MM.1S (cell line): Measurements from ENCODE around the gene DIP2C.

Source experiments
- DNase-seq: peaks from one replicate; pipeline ENCODE4 v3.0.0-alpha.2; 2015
- H2AFZ ChIP-seq: fragments of 300-600 bp; sonication (generic); 2 replicates; pipeline ENCODE4 v1.6.0; 2016; ENCODE audit warnings: antibody characterized with exemption, low read length
- H3F3A ChIP-seq: fragments of 300-600 bp; sonication (generic); 2 replicates; pipeline ENCODE4 v1.6.1; 2016; ENCODE audit warnings: mild to moderate bottlenecking, antibody characterized with exemption, low read length, moderate library complexity, mixed read lengths; ENCODE audit not compliant: insufficient read depth
- H3K27ac ChIP-seq: fragments of 300-600 bp; sonication (generic); 2 replicates; pipeline ENCODE4 v1.5.1; 2016; ENCODE audit warnings: mild to moderate bottlenecking, low read length
- H3K27me3 ChIP-seq: fragments of 300-600 bp; sonication (generic); replicated peaks from 2 replicates; pipeline ENCODE4 v1.6.0; 2016; ENCODE audit warnings: low read length; ENCODE audit not compliant: insufficient read depth
- H3K36me3 ChIP-seq: fragments of 300-600 bp; sonication (generic); replicated peaks from 2 replicates; pipeline ENCODE4 v1.6.1; 2016; ENCODE audit warnings: mild to moderate bottlenecking, low read length, mixed read lengths; ENCODE audit not compliant: insufficient read depth
- H3K4me1 ChIP-seq: fragments of 300-600 bp; sonication (generic); 2 replicates; pipeline ENCODE4 v1.6.1; 2016; ENCODE audit warnings: low read length, mixed read lengths
- H3K4me2 ChIP-seq: fragments of 300-600 bp; sonication (generic); 2 replicates; pipeline ENCODE4 v1.6.0; 2016; ENCODE audit warnings: low read depth, low read length
- H3K4me3 ChIP-seq: fragments of 300-600 bp; sonication (generic); 2 replicates; pipeline ENCODE4 v1.5.1; 2016; ENCODE audit warnings: low read length, mixed read lengths
- H3K79me2 ChIP-seq: fragments of 300-600 bp; sonication (generic); 2 replicates; pipeline ENCODE4 v1.6.1; 2016; ENCODE audit warnings: mixed run types, low read length, mixed read lengths
- H3K9ac ChIP-seq: fragments of 300-600 bp; sonication (generic); 2 replicates; pipeline ENCODE4 v1.6.1; 2016; ENCODE audit warnings: low read length, mixed read lengths
- H3K9me2 ChIP-seq: fragments of 300-600 bp; sonication (generic); replicated peaks from 2 replicates; pipeline ENCODE4 v1.6.1; 2016; ENCODE audit warnings: mild to moderate bottlenecking, low read length, mixed read lengths; ENCODE audit not compliant: insufficient read depth
- H3K9me3 ChIP-seq: fragments of 300-600 bp; sonication (generic); replicated peaks from 2 replicates; pipeline ENCODE4 v1.6.1; 2016; ENCODE audit warnings: mild to moderate bottlenecking, low read length, mixed read lengths; ENCODE audit not compliant: insufficient read depth
- H4K20me1 ChIP-seq: fragments of 300-600 bp; sonication (generic); 2 replicates; pipeline ENCODE4 v1.6.1; 2016; ENCODE audit warnings: mild to moderate bottlenecking, low read length, moderate library complexity, mixed read lengths; ENCODE audit not compliant: insufficient read depth
- EZH2 ChIP-seq: fragments of 300-600 bp; sonication (generic); optimal IDR thresholded peaks from 2 replicates; pipeline ENCODE3; 2017; ENCODE audit warnings: low read depth, mild to moderate bottlenecking, antibody characterized with exemption, low read length, mixed read lengths
- EZH2phosphoT487 ChIP-seq: fragments of 300-600 bp; sonication (generic); IDR thresholded peaks from 2 replicates; pipeline ENCODE4 v1.6.1; 2018; ENCODE audit warnings: antibody characterized with exemption, low read length
- TF ChIP-seq, protein P1 (sequence below): fragments of 300-600 bp; sonication (generic); IDR thresholded peaks from 2 replicates; pipeline ENCODE4 v1.5.1; 2016; ENCODE audit warnings: antibody characterized with exemption, low read length, mixed read lengths

The DIP2C gene

DNA sequence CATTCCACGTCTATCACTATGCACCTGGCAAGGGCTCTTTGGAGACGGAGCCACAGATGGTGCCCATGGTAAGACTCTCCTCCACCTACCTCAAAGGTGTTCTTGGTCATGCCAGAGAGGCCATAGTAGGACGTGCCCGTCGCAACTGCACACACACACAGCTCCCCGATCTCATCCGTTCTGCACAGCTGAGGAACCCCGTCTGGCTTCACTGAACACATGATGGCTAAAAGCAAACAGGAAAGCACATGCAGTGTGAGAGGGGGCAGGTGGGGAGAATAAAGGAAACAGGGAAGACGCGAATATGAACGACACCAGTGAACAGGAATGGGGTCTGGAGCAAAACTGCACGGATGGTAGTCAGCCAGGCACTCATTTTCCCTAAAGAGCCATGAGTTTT, 323.3 kb downstream of the DIP2C start:
- H2AFZ ChIP-seq: no peak overlapping the region
- no peaks in the 10 kb centered on the region for H3K9me3 ChIP-seq
- H4K20me1 ChIP-seq: no peaks in the 10 kb centered on the region
- no peaks in the 10 kb centered on the region for H3K9me2 ChIP-seq
- H3K79me2 ChIP-seq: no peaks in the 10 kb centered on the region
- H3F3A ChIP-seq: no peaks in the 10 kb centered on the region
- H3K4me2 ChIP-seq: no peak overlapping the region
- DNase-seq: no peak
- H3K27me3 ChIP-seq: no peaks in the 10 kb centered on the region
- no peak overlapping the region for H3K27ac ChIP-seq
- no peak for TF ChIP-seq EZH2phosphoT487
- H3K4me3 ChIP-seq: no peak overlapping the region
- no peaks in the 10 kb centered on the region for H3K36me3 ChIP-seq
- H3K9ac ChIP-seq: no peak overlapping the region
- no peaks in the 10 kb centered on the region for H3K4me1 ChIP-seq

- Histone ChIP-seq H3K4me2 (no peak overlapping the region), H3K36me3 (no peaks in the 10 kb centered on the region), H2AFZ (no peak overlapping the region), H3F3A (no peaks in the 10 kb centered on the region), H3K9ac (no peak overlapping the region), H3K27ac (no peak overlapping the region), H3K27me3 (no peaks in the 10 kb centered on the region), H3K4me3 (no peak overlapping the region), H3K4me1 (no peaks in the 10 kb centered on the region), H3K79me2 (no peaks in the 10 kb centered on the region), H3K9me2 (no peaks in the 10 kb centered on the region), H4K20me1 (no peaks in the 10 kb centered on the region), H3K9me3 (no peaks in the 10 kb centered on the region)
- DNase-seq: no peak
- no peak for TF ChIP-seq EZH2phosphoT487
- no peak for TF ChIP-seq EZH2
- TF ChIP-seq, protein P1, sequence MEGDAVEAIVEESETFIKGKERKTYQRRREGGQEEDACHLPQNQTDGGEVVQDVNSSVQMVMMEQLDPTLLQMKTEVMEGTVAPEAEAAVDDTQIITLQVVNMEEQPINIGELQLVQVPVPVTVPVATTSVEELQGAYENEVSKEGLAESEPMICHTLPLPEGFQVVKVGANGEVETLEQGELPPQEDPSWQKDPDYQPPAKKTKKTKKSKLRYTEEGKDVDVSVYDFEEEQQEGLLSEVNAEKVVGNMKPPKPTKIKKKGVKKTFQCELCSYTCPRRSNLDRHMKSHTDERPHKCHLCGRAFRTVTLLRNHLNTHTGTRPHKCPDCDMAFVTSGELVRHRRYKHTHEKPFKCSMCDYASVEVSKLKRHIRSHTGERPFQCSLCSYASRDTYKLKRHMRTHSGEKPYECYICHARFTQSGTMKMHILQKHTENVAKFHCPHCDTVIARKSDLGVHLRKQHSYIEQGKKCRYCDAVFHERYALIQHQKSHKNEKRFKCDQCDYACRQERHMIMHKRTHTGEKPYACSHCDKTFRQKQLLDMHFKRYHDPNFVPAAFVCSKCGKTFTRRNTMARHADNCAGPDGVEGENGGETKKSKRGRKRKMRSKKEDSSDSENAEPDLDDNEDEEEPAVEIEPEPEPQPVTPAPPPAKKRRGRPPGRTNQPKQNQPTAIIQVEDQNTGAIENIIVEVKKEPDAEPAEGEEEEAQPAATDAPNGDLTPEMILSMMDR: no peak
Observed at GRCh38 chr10:364267-364775, 325.1 kb downstream of the DIP2C start.

DNA sequence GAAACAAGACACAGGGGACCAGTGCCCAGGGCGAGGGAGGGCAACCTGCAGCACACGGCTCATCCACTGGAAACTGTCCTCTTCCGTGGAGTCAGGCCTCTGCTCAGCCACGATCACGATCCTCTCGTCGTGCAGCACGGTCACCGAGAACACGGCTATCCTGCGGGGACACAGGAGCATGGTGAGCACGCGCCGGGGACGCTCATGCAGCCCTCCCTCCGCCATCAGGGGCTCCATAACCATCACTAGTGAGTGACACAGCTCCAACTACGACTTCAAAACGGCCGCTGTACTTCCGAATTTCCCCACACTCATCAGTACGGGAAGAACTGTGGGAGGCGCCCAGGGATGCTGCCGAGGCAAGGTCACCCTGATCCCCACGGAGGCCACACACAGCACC, 326.3 kb downstream of the DIP2C start:
- Histone ChIP-seq H3K4me1 (no peaks in the 10 kb centered on the region), H3K9me2 (no peaks in the 10 kb centered on the region), H3K27ac (no peak overlapping the region), H3K4me2 (no peak overlapping the region), H3F3A (no peaks in the 10 kb centered on the region), H3K9me3 (no peaks in the 10 kb centered on the region), H4K20me1 (no peaks in the 10 kb centered on the region), H3K4me3 (no peak overlapping the region), H3K36me3 (no peaks in the 10 kb centered on the region), H3K79me2 (no peaks in the 10 kb centered on the region), H3K27me3 (no peaks in the 10 kb centered on the region), H3K9ac (no peak overlapping the region), H2AFZ (no peak overlapping the region)
- no peak for DNase-seq
- no peak for TF ChIP-seq EZH2phosphoT487
- TF ChIP-seq EZH2: no peak

- Histone ChIP-seq H3K79me2 (no peaks in the 10 kb centered on the region), H4K20me1 (no peaks in the 10 kb centered on the region), H3K9ac (no peak overlapping the region), H3K27ac (no peak overlapping the region), H3K4me3 (no peak overlapping the region), H3F3A (no peaks in the 10 kb centered on the region), H3K9me3 (no peaks in the 10 kb centered on the region), H3K4me2 (no peak overlapping the region), H3K4me1 (no peaks in the 10 kb centered on the region), H3K36me3 (no peaks in the 10 kb centered on the region), H3K27me3 (no peaks in the 10 kb centered on the region), H3K9me2 (no peaks in the 10 kb centered on the region), H2AFZ (no peak overlapping the region)
- DNase-seq: no peak
- TF ChIP-seq EZH2: no peak
- TF ChIP-seq, protein P1: no peak
- TF ChIP-seq EZH2phosphoT487: no peak
Observed at GRCh38 chr10:361203-362081, 328.0 kb downstream of the DIP2C start.
